Endothelial cell of umbilical vein (primary cell): ENCODE measurements around the gene PRKD1. TPM values are rescaled to one million over a fixed set of nuclear protein-coding genes. Genes with fewer than 3 reads are reported as not detected.

Experiments
- BruUV-seq: library from RNA; stranded (reverse); fragments of 400-500 nt; replicated peaks from 2 replicates; lab custom pipeline; 2021; lab: Mats Ljungman, UMichigan
- CTCF ChIA-PET: fragments of 300-600, 350-600 bp; sonication (Branson Sonifier 250); formaldehyde crosslinking; loops from one replicate; lab custom pipeline; 2021; ENCODE audit warnings: antibody characterized with exemption, inconsistent platforms; lab: Charles Lee
- POLR2A ChIA-PET: fragments of 300-600, 350-600 bp; sonication (Branson Sonifier 250); formaldehyde crosslinking; loops from one replicate; lab custom pipeline; 2021; ENCODE audit warnings: antibody characterized with exemption, inconsistent platforms; lab: Charles Lee
- DNase-seq: peaks from one replicate; pipeline ENCODE4 v3.0.0-alpha.2; 2011; ENCODE audit warnings: low read depth, low spot score
- FAIRE-seq: peaks from 2 replicates; lab custom pipeline; 2011; peaks lifted over from hg19 to GRCh38; lab: Jason Lieb, UNC
- H2AFZ ChIP-seq: 2 replicates; pipeline ENCODE4 v1.6.0; 2012; ENCODE audit warnings: low read depth, low read length, control low read depth, inconsistent platforms
- H3K27ac ChIP-seq: 2 replicates; pipeline ENCODE4 v1.5.1; 2011; ENCODE audit warnings: low read depth, mild to moderate bottlenecking, control low read depth, low read length, moderate library complexity; ENCODE audit not compliant: insufficient read depth
- H3K27me3 ChIP-seq, 2 experiments: 2 replicates each; pipeline versions ENCODE4 v1.6.0 to v1.6.1; 2011; ENCODE audit warnings: low read length in 2 of 2, mixed read lengths in 1 of 2; ENCODE audit not compliant: control insufficient read depth in 2 of 2, insufficient read depth in 2 of 2
- H3K36me3 ChIP-seq, 2 experiments: 2 replicates in 1 of 2; 3 replicates in 1 of 2; pipeline ENCODE4 v1.5.1; 2011; ENCODE audit warnings: low read length in 2 of 2, mild to moderate bottlenecking in 1 of 2, moderate library complexity in 1 of 2; ENCODE audit not compliant: control insufficient read depth in 2 of 2, insufficient read depth in 2 of 2; ENCODE audit errors: extremely low read depth in 1 of 2
- H3K4me1 ChIP-seq: 3 replicates; pipeline ENCODE4 v1.5.1; 2011; ENCODE audit warnings: mild to moderate bottlenecking, low read length; ENCODE audit not compliant: control insufficient read depth, insufficient read depth; ENCODE audit errors: extremely low read depth
- H3K4me2 ChIP-seq: 2 replicates; pipeline ENCODE4 v1.6.1; 2011; ENCODE audit warnings: low read length, control low read depth, mixed read lengths; ENCODE audit not compliant: insufficient read depth
- H3K4me3 ChIP-seq, 3 experiments: fragments of 200-600 bp in 1 of 3; sonication (generic), shearing (Covaris generic) in 1 of 3; replicated peaks in 1 of 3; 2 replicates each; pipeline ENCODE4 v1.5.1; 2011 to 2016; ENCODE audit warnings: control low read depth in 3 of 3, low read length in 3 of 3, mild to moderate bottlenecking in 2 of 3, inconsistent platforms in 1 of 3, low read depth in 1 of 3, moderate library complexity in 1 of 3; ENCODE audit not compliant: insufficient read depth in 1 of 3
- H3K79me2 ChIP-seq: 2 replicates; pipeline ENCODE4 v1.6.0; 2012; ENCODE audit warnings: low read length, inconsistent platforms; ENCODE audit not compliant: control insufficient read depth, insufficient read depth
- H3K9ac ChIP-seq: replicated peaks from 2 replicates; pipeline ENCODE3; 2011; ENCODE audit warnings: low read length, control low read depth; ENCODE audit not compliant: insufficient read depth; ENCODE audit errors: extremely low read depth
- H3K9me1 ChIP-seq: replicated peaks from 3 replicates; pipeline ENCODE4 v1.6.0; 2011; ENCODE audit warnings: mild to moderate bottlenecking, low read length; ENCODE audit not compliant: control insufficient read depth, insufficient read depth; ENCODE audit errors: extremely low read depth
- H3K9me3 ChIP-seq: replicated peaks from 2 replicates; pipeline ENCODE4 v1.5.1; 2012; ENCODE audit warnings: low read length, inconsistent platforms; ENCODE audit not compliant: control insufficient read depth, insufficient read depth
- H4K20me1 ChIP-seq: replicated peaks from 2 replicates; pipeline ENCODE3; 2011; ENCODE audit warnings: mild to moderate bottlenecking, low read length; ENCODE audit not compliant: control insufficient read depth, insufficient read depth; ENCODE audit errors: extremely low read depth
- EZH2 ChIP-seq: IDR thresholded peaks from 2 replicates; pipeline ENCODE4 v1.6.1; 2012; ENCODE audit warnings: borderline replicate concordance, low read depth, mild to moderate bottlenecking, moderate library complexity, low read length, inconsistent platforms; ENCODE audit not compliant: severe bottlenecking
- FOS ChIP-seq: IDR thresholded peaks from 2 replicates; pipeline ENCODE4 v1.6.1; 2011; ENCODE audit warnings: mild to moderate bottlenecking, low read length, moderate library complexity, borderline replicate concordance; ENCODE audit not compliant: insufficient read depth
- GATA2 ChIP-seq: IDR thresholded peaks from 2 replicates; pipeline ENCODE4 v1.7.0; 2011; ENCODE audit warnings: low read depth, mild to moderate bottlenecking, moderate library complexity, mixed read lengths, low read length; ENCODE audit not compliant: insufficient read length, insufficient read depth
- JUN ChIP-seq: IDR thresholded peaks from 2 replicates; pipeline ENCODE4 v1.6.1; 2011; ENCODE audit warnings: borderline replicate concordance, low read depth; ENCODE audit not compliant: insufficient read length, insufficient read depth
- MAX ChIP-seq: IDR thresholded peaks from 2 replicates; pipeline ENCODE4 v1.6.1; 2011; ENCODE audit not compliant: insufficient read depth, insufficient read length
- MYC ChIP-seq: IDR thresholded peaks from one replicate; pipeline ENCODE4 v1.6.1; 2011; ENCODE audit warnings: mild to moderate bottlenecking, low read depth, low read length
- POLR2A ChIP-seq: IDR thresholded peaks from 2 replicates; pipeline ENCODE4 v1.6.1; 2012; ENCODE audit warnings: low read depth, mild to moderate bottlenecking, control low read depth, low read length
- POLR2AphosphoS5 ChIP-seq: IDR thresholded peaks from 2 replicates; pipeline ENCODE4 v1.6.1; 2012; ENCODE audit warnings: low read depth, mild to moderate bottlenecking, control low read depth, low read length, moderate library complexity; ENCODE audit not compliant: insufficient read depth
- dilution Hi-C: fragments of 300-500 bp; cut with MboI; formaldehyde crosslinking; loops from one replicate; pipeline ENCODE4 v1.15.0; 2019; ENCODE audit warnings: low sequenced_read_pairs; ENCODE audit not compliant: extremely low pct_ligation_motif_present
- intact Hi-C: fragments of 100-400 bp; cut with micrococcal nuclease; formaldehyde crosslinking; loops from one replicate; pipeline ENCODE4 v1.10.0; 2022
- polyA plus RNA-seq, 4 experiments: library from polyadenylated mRNA; depleted of rRNA in 3 of 4; stranded (reverse) in 3 of 4; unstranded in 1 of 4; fragments of >200 nt; gene quantifications; 2 replicates each; pipeline versions ENCODE4 v1.2.1 to v1.2.3, GENCODE V29; 2011 to 2012; ENCODE audit warnings: missing spikeins in 1 of 4
- total RNA-seq: library from RNA; stranded (reverse); gene quantifications from 2 replicates; pipeline ENCODE4 v1.2.3, GENCODE V29; 2021
- TF ChIP-seq, protein P1 (sequence below), 2 donors: IDR thresholded peaks; 1 replicate in 1 of 2; 2 replicates in 1 of 2; pipeline ENCODE4 v1.5.1; 2011; ENCODE audit warnings: low read length in 2 of 2, mild to moderate bottlenecking in 2 of 2, moderate library complexity in 2 of 2, control low read depth in 1 of 2, inconsistent platforms in 1 of 2, low read depth in 1 of 2; ENCODE audit not compliant: insufficient read depth in 1 of 2; ENCODE audit errors: extremely low read depth in 1 of 2

The PRKD1 gene
- total and polyA plus RNA-seq, 2 donors (not counting 3 experiments of a cell fraction or from before 2014, with no cell fraction given) = 3.9 to 10.9 TPM

DNA sequence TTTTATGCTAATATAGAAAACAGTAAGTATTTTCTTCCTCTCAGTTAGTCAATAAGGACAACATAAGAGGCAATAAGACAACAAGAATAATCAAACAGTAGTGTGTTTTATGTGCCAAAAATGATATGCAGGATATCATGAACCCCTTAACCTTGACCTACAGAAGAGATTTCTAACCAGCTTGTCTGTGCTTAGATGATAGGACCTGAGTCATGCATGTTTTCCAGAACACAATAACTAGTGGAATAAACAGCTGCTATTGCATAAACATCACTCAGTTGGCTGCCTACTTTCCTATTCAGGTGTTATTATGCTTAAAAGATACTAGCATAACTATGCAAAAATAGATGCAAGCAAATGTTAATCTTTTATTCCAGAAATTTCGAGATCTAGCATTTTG, 282.5 kb downstream of the PRKD1 start:
- Histone ChIP-seq H4K20me1 (no peaks in the 10 kb centered on the region), H3K79me2 (no peaks in the 10 kb centered on the region), H3K36me3 (no peaks in the 10 kb centered on the region), H3K9ac (no peak overlapping the region), H2AFZ (no peak overlapping the region), H3K4me3 (no peak overlapping the region), H3K4me1 (no peaks in the 10 kb centered on the region), H3K9me3 (peaks cover 4% of the 10 kb centered on the region), H3K4me2 (no peak overlapping the region), H3K27me3 (no peaks in the 10 kb centered on the region), H3K9me1 (no peaks in the 10 kb centered on the region), H3K27ac (no peak overlapping the region)
- DNase-seq (no peak), FAIRE-seq (no peak)
- no TSS peak for BruUV-seq
- dilution Hi-C loops (no loop called here), intact Hi-C loops (no loop called here)
- TF ChIP-seq POLR2A = no peak
- no peak for TF ChIP-seq MAX
- TF ChIP-seq, protein P1, sequence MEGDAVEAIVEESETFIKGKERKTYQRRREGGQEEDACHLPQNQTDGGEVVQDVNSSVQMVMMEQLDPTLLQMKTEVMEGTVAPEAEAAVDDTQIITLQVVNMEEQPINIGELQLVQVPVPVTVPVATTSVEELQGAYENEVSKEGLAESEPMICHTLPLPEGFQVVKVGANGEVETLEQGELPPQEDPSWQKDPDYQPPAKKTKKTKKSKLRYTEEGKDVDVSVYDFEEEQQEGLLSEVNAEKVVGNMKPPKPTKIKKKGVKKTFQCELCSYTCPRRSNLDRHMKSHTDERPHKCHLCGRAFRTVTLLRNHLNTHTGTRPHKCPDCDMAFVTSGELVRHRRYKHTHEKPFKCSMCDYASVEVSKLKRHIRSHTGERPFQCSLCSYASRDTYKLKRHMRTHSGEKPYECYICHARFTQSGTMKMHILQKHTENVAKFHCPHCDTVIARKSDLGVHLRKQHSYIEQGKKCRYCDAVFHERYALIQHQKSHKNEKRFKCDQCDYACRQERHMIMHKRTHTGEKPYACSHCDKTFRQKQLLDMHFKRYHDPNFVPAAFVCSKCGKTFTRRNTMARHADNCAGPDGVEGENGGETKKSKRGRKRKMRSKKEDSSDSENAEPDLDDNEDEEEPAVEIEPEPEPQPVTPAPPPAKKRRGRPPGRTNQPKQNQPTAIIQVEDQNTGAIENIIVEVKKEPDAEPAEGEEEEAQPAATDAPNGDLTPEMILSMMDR (IDR thresholded peaks at IDR 0.05; ENCODE audit: extremely low read depth in 1 of 2, insufficient read depth in 1 of 2, low read depth in 1 of 2, low read length in 2 of 2) = no peak
- no peak for TF ChIP-seq GATA2
- ChIA-PET CTCF (no interaction called here), POLR2A (no interaction called here)

DNA sequence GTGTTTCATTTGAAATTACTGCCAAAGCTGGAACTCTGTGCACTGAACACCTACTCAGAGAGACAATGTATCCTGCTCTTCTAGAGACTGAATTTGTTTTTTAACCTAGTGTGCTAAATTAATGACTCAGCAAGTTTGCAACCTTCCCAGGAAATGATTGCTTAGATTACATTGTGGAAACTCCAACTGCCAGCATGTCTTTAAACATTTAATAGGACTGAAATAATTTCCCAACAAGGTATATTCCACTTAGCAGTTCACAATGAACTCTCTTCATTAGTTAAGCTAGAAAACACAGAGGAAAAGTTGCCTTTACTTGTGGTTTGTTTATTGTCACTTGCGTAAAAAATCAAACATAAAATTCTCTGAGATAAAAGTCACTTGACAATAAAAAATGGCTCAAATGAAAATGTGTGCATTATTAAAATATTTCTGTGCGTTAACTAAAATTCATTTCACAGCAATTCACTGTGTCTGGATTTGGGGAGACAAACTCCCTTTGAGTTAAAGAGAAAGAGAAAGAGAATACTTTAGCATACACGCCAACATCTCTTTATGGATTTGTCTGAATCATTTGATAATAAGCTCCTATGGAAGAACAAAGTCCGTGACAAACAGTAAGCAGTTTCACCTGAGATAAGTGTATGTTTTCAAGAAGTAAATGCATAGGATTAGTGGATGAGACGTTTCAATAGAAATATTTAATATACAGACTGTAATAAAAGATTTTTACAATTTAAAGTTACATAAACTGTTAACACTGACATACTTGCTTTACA, 284.0 kb downstream of the PRKD1 start:
- POLR2A ChIA-PET = no interaction called here
- Histone ChIP-seq H2AFZ (no peak overlapping the region), H3K9me3 (peaks cover 4% of the 10 kb centered on the region), H3K36me3 (no peaks in the 10 kb centered on the region), H3K27me3 (no peaks in the 10 kb centered on the region), H3K4me3 (no peak overlapping the region), H3K4me1 (no peaks in the 10 kb centered on the region), H3K79me2 (no peaks in the 10 kb centered on the region), H3K9me1 (no peaks in the 10 kb centered on the region), H3K4me2 (no peak overlapping the region), H3K9ac (no peak overlapping the region), H4K20me1 (no peaks in the 10 kb centered on the region), H3K27ac (no peak overlapping the region)
- intact Hi-C loops (no loop called here), dilution Hi-C loops (no loop called here)
- no peak for TF ChIP-seq POLR2A
- no peak for TF ChIP-seq GATA2
- no peak for TF ChIP-seq POLR2AphosphoS5
- no peak for TF ChIP-seq MAX
- TF ChIP-seq JUN = no peak
- TF ChIP-seq MYC = no peak
- TF ChIP-seq FOS = no peak
- TF ChIP-seq EZH2 = no peak
- TF ChIP-seq, protein P1 (IDR thresholded peaks at IDR 0.05; ENCODE audit: extremely low read depth in 1 of 2, insufficient read depth in 1 of 2, low read depth in 1 of 2, low read length in 2 of 2) = no peak
- peak; percentile 60 for FAIRE-seq
- CTCF ChIA-PET = interaction anchor here (0.6 kb wide), 1 partner anchor 11 kb away, joined by 3 read pairs; no protein-coding TSS in a partner anchor
- peak; percentile 35 for DNase-seq
- BruUV-seq = no TSS peak
